ENCODE data around the gene CD93. TPM values are rescaled to one million over a fixed set of nuclear protein-coding genes. Genes with fewer than 3 reads are reported as not detected.

The CD93 gene
- total RNA-seq, 1 donor from 2014 or later, result 139 TPM

GRCh38 chr20:23084282-23084844, 1.8 kb downstream of the CD93 start:
- DNase-seq (ENCODE audit: low spot score), result no peak
- H3K4me1 Mint-ChIP-seq (ENCODE audit: unreplicated experiment), result peaks cover 58% of the 10 kb centered on the region
- peaks cover 10% of the 10 kb centered on the region for H3K36me3 Mint-ChIP-seq (ENCODE audit: low read depth, unreplicated experiment)

GRCh38 chr20:23083553-23084220, 2.4 kb downstream of the CD93 start:
- Mint-ChIP-seq H3K4me3 (ENCODE audit: unreplicated experiment) (peak overlapping the region; percentile 70), H3K27ac (ENCODE audit: unreplicated experiment) (peak overlapping the region; percentile 97), H3K9me3 (ENCODE audit: unreplicated experiment) (no peaks in the 10 kb centered on the region), H3K4me1 (ENCODE audit: unreplicated experiment) (peaks cover 65% of the 10 kb centered on the region), H3K27me3 (ENCODE audit: unreplicated experiment) (peaks cover 7% of the 10 kb centered on the region), H3K36me3 (ENCODE audit: low read depth, unreplicated experiment) (peaks cover 10% of the 10 kb centered on the region)
- TF ChIP-seq, protein P1, sequence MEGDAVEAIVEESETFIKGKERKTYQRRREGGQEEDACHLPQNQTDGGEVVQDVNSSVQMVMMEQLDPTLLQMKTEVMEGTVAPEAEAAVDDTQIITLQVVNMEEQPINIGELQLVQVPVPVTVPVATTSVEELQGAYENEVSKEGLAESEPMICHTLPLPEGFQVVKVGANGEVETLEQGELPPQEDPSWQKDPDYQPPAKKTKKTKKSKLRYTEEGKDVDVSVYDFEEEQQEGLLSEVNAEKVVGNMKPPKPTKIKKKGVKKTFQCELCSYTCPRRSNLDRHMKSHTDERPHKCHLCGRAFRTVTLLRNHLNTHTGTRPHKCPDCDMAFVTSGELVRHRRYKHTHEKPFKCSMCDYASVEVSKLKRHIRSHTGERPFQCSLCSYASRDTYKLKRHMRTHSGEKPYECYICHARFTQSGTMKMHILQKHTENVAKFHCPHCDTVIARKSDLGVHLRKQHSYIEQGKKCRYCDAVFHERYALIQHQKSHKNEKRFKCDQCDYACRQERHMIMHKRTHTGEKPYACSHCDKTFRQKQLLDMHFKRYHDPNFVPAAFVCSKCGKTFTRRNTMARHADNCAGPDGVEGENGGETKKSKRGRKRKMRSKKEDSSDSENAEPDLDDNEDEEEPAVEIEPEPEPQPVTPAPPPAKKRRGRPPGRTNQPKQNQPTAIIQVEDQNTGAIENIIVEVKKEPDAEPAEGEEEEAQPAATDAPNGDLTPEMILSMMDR (IDR thresholded peaks at IDR 0.05; ENCODE audit: unreplicated experiment), result no peak
- DNase-seq (ENCODE audit: low spot score), result no peak

More at GRCh38 chr20:23084282-23084844, 1.8 kb downstream of the CD93 start:
- Mint-ChIP-seq H3K9me3 (ENCODE audit: unreplicated experiment) (no peaks in the 10 kb centered on the region), H3K27ac (ENCODE audit: unreplicated experiment) (peak overlapping the region; percentile 64), H3K27me3 (ENCODE audit: unreplicated experiment) (peaks cover 7% of the 10 kb centered on the region), H3K4me3 (ENCODE audit: unreplicated experiment) (peak overlapping the region; percentile 74)
- TF ChIP-seq, protein P1 (IDR thresholded peaks at IDR 0.05; ENCODE audit: unreplicated experiment), result no peak

DNA sequence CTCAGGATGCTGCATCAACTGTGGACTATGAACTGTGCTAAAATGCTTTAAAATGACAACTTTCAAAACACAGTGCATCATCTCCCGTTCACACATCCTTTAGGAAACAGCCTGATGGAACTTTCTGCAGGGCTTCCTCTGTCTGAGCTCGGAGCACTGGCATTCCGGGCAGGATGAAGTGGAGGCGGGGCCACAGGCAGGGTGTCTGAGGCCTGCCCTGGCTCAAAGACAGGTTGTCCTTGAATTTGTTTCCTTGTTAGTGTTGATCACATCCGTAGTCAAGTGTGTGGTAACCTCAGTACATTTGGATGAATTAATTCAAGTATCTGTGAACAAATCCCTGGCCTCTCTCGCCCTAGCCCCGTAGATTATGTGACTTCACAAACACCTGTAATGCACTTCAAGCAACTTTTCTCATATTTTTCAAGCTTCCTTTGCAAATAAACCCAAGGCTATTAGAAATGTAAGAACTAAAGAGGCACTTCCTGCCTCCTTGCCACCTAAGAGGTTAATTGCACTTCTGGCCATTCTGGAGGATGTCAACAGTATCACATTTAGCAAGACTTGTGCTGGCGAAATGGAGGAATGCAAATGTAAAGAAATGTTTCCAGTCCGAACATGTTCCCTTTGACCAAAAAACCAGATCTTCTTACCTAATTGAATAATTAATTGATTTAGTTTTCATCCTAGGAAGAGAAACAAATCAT, 3.1 kb downstream of the CD93 start:
- DNase-seq (ENCODE audit: low spot score), result peak; percentile 62
- Mint-ChIP-seq H3K27me3 (ENCODE audit: unreplicated experiment) (peaks cover 8% of the 10 kb centered on the region), H3K4me1 (ENCODE audit: unreplicated experiment) (peaks cover 71% of the 10 kb centered on the region), H3K4me3 (ENCODE audit: unreplicated experiment) (peak overlapping the region; percentile 70), H3K36me3 (ENCODE audit: low read depth, unreplicated experiment) (peaks cover 10% of the 10 kb centered on the region), H3K9me3 (ENCODE audit: unreplicated experiment) (no peaks in the 10 kb centered on the region), H3K27ac (ENCODE audit: unreplicated experiment) (peak overlapping the region; percentile 97)
- TF ChIP-seq, protein P1 (IDR thresholded peaks at IDR 0.05; ENCODE audit: unreplicated experiment), result no peak

DNA sequence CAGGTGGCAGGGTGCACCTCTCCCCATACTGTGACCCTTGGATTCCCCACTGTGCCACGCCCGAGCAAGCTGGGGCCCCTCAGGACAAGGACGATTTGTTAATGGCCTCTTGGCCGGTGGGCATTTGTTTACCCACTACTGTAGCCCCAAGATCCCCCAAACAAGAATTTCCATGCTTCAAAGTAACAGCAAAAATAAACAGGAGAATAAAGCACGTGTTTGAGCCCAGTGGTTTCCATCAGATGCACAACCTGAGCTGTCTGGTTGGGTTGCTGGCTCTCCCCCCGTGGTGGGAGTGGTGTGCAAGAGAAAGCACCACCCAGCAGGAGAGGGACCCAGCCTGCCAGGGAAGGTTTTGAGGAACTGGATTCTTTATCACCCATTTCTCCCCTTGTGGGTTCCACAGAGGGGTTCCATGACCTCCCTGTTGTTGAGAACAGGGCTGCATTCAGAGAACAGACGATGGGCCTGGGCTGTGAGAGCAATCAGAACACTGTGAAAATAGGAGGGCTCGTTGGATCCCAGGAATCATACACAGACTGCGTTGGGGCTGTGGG, 4.8 kb downstream of the CD93 start:
- Mint-ChIP-seq H3K4me3 (ENCODE audit: unreplicated experiment) (peak overlapping the region; percentile 71), H3K36me3 (ENCODE audit: low read depth, unreplicated experiment) (peaks cover 10% of the 10 kb centered on the region), H3K9me3 (ENCODE audit: unreplicated experiment) (no peaks in the 10 kb centered on the region), H3K27ac (ENCODE audit: unreplicated experiment) (peak overlapping the region; percentile 95), H3K4me1 (ENCODE audit: unreplicated experiment) (peaks cover 63% of the 10 kb centered on the region), H3K27me3 (ENCODE audit: unreplicated experiment) (peaks cover 6% of the 10 kb centered on the region)
- DNase-seq (ENCODE audit: low spot score), result no peak
- TF ChIP-seq, protein P1 (IDR thresholded peaks at IDR 0.05; ENCODE audit: unreplicated experiment), result no peak

Data from endothelial cell (in vitro differentiated cells).